HUDEP-2 (cell line): ENCODE measurements around the gene ADAM30.

Source experiments
- DNase-seq, 76 experiments: peaks; one replicate each; lab custom pipeline; 2025; ENCODE audit not compliant: unreplicated experiment in 76 of 76; lab: John Stamatoyannopoulos, UW

The ADAM30 gene

DNA sequence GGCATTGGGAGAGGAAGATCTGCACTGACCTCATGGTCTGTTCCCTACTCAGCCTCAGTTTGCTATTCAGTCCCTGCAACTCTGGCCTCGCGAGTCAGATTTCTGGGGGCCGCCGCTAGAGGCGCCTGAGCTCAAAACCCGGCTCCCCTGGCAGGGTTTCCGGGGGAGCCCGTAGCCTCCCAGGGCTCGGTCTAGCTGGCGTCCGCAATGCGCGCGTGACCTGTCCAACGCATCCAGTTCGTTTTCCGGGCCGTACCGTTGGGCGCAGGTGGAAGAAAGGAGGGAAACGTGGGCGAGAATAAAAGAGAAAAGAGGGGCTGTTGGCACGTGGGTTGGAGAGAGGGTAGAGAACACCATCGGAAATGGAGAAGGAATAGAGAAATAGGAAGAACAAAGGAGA is at the start of gene ADAM30:
ADAM30 (minus strand) TSS at position 213 of the 400 bp plus-strand sequence; CDS start at position 34, 179 bp downstream.
- no peak for DNase-seq

DNA sequence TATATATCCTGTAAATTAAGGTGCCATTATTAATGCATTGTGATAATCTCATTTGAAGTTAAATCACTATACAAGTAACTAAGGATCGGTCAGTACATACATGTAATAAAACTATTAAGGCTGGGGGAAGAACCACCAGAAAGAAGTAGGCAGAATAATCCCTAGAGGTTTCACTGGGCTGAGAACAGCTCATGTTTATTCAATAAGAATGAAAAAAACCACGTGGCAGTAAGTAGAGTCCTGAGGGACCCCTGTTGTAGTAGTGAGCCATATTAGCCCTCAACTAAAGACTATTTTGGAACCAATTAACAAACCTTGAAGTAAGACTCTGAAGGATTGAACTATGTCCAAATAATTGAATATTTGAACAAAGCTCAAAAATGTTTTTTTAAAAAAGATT is 46.9 kb upstream of the ADAM30 start:
- DNase-seq: no peak

DNA sequence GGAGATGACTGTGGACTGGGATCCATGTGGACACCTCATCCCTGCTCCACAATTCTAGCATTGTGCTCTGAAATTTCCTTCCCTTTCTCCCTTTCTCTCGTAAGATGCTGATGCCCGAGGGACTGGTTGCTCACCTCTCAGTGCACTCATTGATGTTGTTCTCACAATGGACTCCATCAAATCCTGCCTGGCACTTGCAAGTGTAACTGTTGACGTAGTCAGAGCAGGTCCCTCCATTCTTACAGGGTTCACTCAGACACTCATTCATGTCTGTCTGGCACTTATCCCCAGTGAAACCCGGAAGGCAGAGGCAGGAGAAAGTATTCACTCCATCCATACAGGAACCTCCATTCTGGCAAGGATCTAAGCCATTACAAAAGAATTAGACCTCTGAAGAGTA is 45.1 kb upstream of the ADAM30 start:
- no peak for DNase-seq

DNA sequence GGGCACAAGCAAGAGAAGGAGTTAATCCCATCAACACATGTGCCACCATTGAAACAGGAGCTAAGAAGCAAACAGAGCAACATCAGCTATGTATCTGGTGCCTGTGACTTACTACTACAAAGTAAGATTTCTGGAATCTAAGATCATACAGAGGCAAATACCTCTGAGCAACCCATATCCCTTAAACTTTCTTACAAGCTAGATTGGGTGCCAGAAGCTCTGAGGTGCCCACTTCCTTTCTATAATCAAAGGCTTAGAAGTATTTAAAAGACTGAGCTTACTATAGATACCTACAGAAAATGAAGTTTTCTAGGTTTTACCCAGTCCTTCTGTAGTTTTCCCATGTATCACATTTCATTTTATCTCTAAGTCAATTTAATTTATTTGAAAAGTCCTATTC is 44.4 kb upstream of the ADAM30 start:
- DNase-seq: no peak

DNA sequence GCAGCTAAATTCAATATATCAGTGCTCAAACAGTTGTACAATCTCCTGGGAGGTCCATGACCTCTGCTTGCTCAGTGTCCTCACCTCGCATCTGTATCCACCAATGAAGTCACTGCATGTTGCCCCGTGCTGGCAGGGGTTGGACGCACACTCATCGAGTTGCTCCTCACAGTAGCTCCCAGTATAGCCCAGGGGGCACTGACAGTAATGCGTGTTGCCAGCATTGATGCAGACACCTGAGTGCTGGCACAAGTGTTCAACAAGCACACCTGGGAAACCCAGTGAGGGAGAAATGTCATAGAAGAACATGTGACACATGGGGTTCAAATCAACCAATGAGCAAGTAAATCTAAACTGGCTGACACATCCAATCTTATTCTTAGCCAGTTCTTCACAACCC is 40.9 kb upstream of the ADAM30 start:
- no peak for DNase-seq

DNA sequence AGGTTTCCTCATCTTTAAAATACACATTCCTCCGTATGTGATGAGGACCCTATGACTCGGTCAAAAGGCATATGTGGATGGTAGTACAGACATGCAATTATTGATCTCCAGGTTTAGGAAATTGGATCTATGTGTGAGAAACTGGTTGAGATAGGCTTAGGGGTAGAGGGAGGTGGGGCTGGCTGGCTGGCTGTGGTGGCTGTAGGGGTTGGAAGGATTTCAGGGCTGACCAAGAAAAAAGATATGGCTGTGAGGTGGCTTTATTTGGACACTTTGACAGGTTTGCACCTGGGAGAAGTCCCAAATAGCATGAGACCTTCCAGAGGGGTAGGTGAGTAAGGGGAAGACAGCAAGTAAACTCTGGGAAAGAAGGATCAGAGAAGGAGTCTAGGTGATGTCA is 39.6 kb upstream of the ADAM30 start:
- DNase-seq: no peak

DNA sequence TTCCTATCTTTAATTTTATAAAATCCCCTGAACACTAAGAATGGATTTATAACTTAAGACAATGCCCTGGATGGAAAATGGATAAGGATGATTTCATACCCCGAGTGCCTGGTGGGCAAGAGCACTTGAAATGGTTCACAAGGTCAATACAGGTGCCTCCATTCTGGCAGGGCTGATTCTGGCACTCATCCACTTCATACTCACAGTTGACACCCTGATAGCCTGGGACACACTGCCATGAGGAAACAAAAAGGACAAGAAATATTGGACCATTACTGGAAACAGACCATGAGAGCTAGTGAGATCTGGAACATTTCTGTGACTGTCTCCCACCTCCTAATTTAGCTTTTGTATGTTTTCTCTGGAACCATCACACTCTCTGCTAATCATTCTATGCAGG is 39.1 kb upstream of the ADAM30 start:
- DNase-seq: no peak

DNA sequence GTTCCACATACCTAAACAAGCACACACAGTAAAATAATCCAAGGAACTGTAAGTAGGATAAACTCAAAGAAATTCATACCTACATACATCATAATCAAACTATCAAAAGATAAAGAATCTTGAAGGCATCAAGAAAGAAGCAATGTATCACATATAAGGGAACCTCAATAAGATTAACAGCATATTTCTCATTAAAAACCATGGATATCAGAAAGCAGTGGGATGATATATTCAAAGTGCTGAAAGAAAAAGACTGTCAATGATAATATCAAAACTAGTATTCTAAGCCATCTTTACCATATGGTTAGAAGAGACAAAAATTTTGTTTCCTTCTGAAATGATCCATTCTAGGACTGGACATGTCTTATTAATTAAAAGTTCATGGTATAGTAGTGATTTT is 37.1 kb upstream of the ADAM30 start:
- DNase-seq: no peak

DNA sequence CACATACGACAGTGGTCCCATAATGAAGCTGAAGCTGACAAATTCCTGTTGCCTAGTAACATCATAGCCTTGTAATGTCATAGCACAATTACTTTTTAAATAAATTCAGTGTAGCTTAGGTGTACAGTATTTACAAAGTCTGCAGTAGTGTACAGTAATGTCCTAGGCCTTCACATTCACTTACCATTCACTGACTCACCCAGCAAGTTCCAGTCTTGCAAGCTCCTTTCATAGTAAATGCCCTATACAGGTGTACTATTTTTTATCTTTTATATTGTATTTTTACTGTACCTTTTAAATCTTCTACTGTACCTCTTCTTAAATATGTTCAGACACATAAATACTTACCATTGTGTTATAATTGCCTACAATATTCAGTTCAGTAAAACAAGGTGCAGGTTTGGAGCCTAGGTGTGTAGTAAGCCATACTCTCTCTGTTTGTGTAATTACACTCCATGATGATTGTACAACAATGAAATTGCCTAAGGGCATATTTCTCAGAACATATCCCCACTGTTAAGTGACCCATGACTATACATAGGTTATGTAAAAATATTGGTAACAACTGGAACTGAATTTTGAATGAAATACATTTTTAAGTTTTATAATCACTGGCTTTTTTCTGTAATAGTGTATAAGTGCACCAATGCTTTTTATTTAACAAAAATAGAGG is 33.5 kb upstream of the ADAM30 start:
- no peak for DNase-seq

DNA sequence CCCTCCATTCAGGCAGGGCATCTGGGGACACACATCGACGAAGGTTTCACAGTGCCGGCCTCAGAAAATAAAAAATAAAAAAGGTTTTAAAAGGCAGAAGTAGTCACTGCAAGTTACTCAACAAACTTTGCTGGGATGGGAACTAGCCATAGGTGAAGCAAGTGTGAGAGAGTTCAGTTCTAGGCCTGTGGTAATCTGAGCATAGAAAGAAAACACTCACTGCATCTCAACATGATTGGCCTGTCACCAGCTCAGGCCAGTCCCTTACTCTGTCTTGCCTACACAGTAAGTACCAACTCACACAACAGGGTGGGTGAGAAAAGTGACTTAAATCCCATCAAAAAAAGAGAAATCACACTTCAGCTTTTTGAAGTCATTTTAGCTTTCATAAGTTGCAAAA is 30.2 kb upstream of the ADAM30 start:
- no peak for DNase-seq

DNA sequence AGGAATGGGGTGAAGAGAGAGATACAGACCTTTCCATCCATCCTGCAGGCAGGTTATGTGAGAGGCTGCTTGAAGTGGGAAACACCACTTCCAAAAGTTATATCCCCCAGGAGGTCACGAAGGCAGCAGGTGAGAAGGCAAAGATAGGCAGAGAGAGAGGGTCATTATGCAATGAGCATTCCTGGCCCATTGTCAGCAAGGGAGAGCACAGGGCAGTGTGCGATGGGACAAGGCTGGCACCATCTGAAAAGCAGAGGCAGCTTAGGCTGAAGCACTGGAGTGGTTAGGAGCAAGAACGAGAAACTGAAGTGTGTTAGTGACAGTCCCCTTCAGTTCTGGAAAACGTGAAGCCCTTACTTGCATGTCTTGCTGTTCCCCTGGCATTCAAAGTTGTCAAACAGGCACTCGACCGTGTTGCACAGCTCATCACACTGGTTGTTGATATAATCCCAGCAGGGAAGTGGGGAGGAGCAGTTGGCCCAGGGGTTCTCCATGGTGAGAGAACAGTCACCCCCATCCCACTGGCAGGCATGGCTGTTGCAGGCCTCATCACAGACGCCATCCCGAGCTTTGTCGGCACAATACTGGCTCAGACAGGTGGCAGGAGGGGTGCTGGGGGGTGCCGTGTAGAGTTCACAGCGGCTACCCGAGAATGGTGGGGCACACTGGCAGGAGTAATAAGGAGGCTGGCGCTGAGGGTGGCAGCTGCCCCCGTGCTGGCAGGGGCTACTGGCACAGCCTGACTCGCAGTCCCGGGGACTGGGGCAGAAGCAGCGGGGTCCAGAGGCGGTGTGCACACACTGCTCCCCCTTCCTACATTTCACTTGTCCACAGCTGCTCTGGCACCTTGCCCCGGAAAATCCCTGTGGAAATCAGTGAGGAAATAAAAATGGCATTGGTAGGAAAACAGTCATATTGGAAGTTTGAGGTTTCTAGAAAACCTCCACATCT is 28.9 kb upstream of the ADAM30 start:
- no peak for DNase-seq

DNA sequence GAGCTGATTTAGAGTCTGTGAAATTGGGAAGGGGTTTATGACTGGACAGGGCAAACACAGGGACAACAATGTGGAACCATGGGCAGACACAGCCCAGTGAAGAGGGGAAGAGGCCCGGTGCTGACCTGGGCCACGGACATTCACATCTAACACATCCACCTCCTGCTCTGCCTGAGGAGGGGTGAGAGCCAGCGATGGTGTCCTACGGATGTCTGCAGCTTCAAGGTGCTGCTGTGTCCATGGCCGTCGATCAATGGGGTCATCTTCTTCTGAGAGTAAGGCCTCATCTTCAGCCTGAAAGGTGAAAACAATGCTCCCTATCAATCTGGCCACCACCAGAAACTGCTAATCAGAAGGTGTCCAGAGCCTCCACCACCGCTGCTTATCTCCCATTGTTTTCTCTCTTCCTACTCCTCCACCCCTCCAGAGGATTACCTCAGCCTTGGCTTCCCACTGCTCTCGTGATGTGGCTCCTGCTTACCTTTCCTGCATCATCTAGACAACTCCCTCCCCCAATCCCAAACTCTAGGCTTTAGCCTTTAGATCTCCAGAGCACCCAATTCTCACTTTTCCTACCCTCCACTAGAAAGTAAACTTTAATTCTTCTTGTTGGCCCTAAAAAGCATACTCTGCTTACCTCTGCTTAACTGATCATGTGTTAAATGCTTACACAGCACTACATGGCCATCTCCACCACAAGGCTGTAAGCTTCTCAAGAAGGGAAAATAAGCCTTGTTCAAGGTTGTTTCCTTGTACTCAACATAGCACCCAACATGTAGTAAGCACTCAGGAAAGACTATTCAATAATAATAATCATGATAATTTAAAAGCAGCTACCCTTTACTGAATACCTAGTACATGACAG is 24.0 kb upstream of the ADAM30 start:
- peak in 2 of 76 experiments; percentile 3 to 8 for DNase-seq

DNA sequence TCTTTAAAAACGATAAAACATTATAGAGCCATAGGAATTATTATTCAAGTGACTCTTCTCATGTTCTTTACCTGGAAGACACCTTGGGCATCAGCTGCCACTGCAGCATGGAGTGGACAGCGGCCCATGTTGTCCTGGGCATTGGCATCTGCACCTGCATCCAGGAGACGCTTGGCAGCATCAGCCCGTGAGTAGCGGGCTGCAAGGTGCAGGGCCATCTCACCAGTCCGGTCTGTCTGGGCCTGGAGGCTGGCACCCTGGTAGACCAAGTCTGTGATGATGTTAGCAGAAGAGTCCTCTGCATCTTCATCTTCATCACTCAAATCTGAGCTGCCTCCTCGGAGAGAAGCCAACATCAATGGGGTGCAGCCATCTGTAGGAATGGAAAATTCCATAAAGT is 22.9 kb upstream of the ADAM30 start:
- DNase-seq: no peak

DNA sequence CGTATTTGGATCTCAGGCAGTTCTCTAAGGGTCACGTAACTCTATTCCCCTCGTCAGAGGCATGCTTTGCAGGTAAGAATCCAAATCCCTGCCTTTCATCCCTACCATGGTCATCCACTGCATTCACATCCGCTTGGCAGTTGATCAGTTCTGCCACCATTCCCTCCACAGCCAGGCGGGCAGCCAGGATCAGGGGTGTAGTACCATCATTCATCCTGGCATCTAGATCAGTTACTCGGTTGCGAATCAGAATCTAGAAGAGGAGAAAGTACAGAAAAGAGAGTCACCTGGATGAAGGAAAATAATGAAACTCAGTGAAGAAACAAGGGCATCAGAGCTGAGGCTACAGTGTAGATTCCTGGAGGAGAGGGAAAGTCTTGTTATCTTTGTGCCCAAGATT is 22.0 kb upstream of the ADAM30 start:
- no peak for DNase-seq

DNA sequence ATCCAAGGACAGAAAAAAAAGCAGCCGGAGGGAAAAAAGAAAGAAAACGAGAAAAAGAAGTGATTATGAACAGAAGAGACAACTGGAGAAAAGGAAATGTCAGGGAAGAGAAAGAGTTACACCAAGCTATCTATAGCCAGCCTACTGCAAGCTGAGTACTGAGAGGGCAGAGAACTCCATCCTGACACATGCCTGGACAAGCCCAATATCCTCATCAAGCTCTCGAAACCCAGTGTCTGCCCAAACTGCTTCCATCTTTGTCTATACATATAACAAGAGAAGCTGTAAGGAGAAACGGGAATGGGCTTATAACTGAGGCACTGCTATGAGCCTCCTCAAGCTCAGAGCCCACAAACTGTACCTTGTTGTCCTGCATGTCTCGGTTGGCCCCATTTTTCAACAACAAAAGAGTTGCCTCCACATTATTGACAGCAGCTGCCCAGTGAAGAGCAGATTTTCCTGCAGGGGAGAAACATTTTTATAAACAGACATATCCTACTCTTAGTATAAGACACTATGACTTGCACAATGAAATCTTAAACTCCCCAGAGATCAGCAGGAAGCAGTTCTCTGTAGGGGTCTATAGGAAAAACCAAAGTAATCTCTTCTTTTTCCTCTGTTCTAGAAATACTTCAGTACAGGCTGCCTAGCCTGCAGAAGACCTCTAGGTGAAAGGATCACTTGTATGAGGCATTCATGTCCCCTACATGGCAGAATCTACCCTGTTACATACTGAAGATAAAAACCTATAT is 21.2 kb upstream of the ADAM30 start:
- no peak for DNase-seq

DNA sequence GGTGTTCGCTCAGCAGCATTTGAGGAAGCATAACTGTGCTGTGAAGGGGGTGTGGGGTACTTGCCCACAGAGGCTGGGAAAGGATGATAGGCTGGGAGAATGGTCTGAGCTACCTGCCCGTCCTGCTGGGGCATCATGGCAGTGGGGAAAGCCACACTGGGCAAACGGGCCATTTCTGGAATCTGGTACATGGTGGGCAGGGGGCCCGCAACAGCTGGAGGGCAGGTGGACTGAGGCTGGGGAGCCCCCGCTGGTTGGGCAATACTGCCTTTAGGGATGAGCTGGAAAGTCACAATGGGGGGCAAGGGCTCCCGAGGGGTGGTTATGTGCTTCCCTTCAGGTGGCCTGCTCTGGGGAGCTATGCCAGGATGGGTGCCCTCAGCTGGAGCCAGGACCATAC is 19.2 kb upstream of the ADAM30 start:
- no peak for DNase-seq

DNA sequence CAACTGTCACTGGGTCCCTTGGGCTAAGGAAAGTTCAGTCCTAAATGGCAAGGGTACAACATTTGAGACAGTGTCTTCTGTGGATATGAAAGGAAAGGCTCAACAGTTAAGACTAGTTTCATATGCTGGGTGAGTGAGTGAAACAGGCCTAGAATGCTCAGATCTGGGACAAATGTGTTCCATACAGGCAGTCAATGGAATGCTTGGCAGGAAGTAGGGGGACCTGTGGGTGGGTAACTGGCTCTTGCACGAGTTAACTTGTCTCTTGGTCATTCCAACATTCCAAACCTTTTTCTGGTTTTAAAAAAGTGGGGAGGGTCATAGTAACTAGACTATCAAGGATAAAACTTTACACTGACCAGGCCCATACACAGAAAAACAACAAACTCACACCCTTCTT is 17.8 kb upstream of the ADAM30 start:
- DNase-seq: no peak

DNA sequence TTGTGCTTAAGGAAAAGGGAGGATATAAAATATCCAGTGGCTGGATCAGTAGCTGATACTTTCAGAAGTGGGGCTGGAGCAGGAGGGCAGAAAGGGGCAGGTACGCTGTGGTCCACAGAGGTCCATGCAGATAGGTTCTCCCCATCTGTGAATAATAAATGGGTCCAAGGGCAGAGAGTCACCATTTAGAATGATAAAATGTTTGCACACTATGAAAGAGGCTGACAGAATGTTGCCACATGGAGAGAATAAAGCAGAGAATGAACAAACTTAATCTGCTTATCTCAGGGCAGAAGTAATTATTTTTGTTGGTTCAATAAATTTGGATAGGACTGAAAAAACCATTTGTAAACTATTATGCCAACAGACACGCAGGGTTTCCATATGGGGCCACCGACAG is 16.6 kb upstream of the ADAM30 start:
- no peak for DNase-seq

DNA sequence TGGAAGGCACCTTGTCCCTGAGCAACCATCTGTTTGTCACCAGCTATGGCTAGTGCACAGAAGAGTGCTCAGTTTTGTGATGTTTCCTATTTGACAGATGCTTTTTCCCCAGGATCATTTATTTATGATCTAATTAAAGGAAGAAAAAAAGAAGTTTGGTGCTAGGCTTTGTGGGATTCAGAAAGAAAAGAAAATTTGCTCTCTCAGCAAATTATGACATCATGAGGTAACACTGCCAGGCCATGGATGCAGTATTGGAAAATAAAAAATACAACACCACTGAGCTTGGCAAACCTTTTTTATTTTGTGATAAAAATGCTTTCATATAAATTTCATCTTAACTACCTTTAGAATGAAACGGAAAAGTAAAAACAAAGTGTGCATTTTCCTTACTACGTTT is 15.5 kb upstream of the ADAM30 start:
- no peak for DNase-seq

DNA sequence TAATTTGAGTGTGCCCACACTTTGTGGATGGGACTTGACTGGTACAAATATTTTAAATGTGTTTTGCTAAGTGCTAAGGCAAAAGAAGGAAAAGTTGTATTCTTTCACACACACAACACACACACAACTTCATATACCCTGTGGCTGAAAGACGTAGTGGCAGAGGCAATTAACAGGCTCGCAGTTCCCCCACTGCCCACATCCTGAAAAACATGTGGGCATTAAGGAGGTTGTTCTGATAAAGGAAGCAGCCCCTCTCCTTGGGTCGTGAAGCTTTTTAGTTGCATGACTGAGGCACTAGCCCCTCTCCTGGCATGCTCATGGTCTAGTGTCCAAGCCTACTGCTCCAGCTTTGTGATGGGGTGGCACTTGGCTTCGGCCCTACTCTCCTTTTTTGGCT is 14.3 kb upstream of the ADAM30 start:
- no peak for DNase-seq
